ENCODE results near the gene MED9. TPM values are rescaled to one million over a fixed set of nuclear protein-coding genes. Genes with fewer than 3 reads are reported as not detected.

Gene MED9
- total and polyA plus RNA-seq, 2 of the 8 experiments (the other 6 are each of a cell fraction or from before 2014, with no cell fraction given), result 15.8 to 19.7 TPM

DNA sequence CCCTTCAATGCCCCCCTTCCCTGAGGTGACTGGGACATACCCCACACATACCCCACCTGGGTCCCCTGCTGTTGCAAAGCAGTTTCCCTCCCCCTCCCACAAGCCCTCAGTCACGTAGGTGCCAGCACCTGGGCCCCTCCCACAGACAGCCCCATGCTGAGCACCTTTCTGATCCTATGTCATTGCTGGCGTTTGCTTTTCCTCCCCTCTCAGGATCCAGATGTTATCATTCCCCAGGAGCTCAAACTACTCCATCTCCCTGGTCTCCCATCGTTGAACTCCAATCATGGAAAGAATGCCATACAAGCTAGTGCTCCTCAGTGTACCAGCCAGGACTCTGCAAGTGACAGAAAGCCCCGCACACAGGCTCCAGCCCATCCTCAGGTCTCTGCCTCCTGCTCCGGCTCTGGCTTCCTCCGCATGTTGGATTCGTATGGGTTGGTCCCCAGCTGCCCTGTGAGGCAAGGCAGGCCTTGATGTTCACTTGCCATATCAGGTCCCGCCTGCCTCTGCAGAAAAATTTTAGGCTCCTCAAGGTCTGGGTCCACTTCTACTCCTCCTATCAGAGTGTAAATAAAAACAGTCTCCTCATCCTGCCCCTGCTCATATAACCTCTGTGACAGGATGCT, 31.4 kb upstream of the MED9 start:
- Histone ChIP-seq H2BK20ac (ENCODE audit: low read length) (no peak overlapping the region), H3K27ac (ENCODE audit: low read depth, low read length) (no peak overlapping the region), H3K56ac (replicated peaks; ENCODE audit: insufficient read length, low read depth, low read length) (no peak overlapping the region), H3K27me3 (replicated peaks in 1 of 4; ENCODE audit: control insufficient read depth in 3 of 4, extremely low read depth in 1 of 4, insufficient read depth in 3 of 4, low read length in 3 of 4) (no peaks in the 10 kb centered on the region), H3K79me2 (ENCODE audit: control insufficient read depth in 1 of 2, insufficient read depth in 2 of 2, low read length in 2 of 2) (no peaks in the 10 kb centered on the region), H2AFZ (ENCODE audit: low read length) (no peak overlapping the region), H4K5ac (ENCODE audit: insufficient read length, low read depth, low read length) (no peak overlapping the region), H3K9ac (replicated peaks in 1 of 4; ENCODE audit: extremely low read depth in 1 of 4, low read depth in 3 of 4, low read length in 3 of 4) (no peak overlapping the region), H4K8ac (ENCODE audit: extremely low read depth, insufficient read depth, low read length) (no peak overlapping the region; the same call in 1 of the 2 replicates), H4K20me1 (replicated peaks in 1 of 2; ENCODE audit: control insufficient read depth in 1 of 2, insufficient read depth in 2 of 2, low read length in 2 of 2) (no peaks in the 10 kb centered on the region), H2BK12ac (ENCODE audit: low read depth, low read length) (no peak overlapping the region), H3K14ac (ENCODE audit: insufficient read length) (no peak overlapping the region), H2BK15ac (ENCODE audit: low read length) (no peak overlapping the region), H3K23ac (ENCODE audit: insufficient read length) (no peak overlapping the region), H2BK120ac (replicated peaks; ENCODE audit: low read depth, low read length) (no peak overlapping the region), H3K36me3 (ENCODE audit: control insufficient read depth in 2 of 4, insufficient read depth in 4 of 4, low read length in 3 of 4) (no peaks in the 10 kb centered on the region), H3K23me2 (ENCODE audit: low read depth, low read length) (no peaks in the 10 kb centered on the region), H3K18ac (ENCODE audit: extremely low read depth, low read length) (no peak overlapping the region), H3K4me1 (replicated peaks in 1 of 4; ENCODE audit: control insufficient read depth in 3 of 4, insufficient read depth in 4 of 4, low read length in 3 of 4) (peaks cover 0 to 6% (median 2%) of the 10 kb centered on the region in 4 experiments; a peak in 3 of 7 replicates), H4K91ac (replicated peaks; ENCODE audit: insufficient read length, low read length) (no peak overlapping the region), H3K4me2 (ENCODE audit: insufficient read depth in 1 of 2, low read depth in 2 of 2, low read length in 2 of 2) (no peak overlapping the region), H2BK5ac (ENCODE audit: low read depth, low read length) (no peak overlapping the region), H3K4me3 (ENCODE audit: extremely low read depth in 1 of 4, insufficient read depth in 2 of 4, low read depth in 3 of 4, low read length in 4 of 4) (no peak overlapping the region), H2AK5ac (ENCODE audit: low read depth, low read length) (no peak overlapping the region), H3K9me3 (ENCODE audit: insufficient read depth in 2 of 2, low read depth in 1 of 2, low read length in 1 of 2) (no peaks in the 10 kb centered on the region), H3K79me1 (ENCODE audit: low read depth, low read length) (no peaks in the 10 kb centered on the region), H3K4ac (replicated peaks; ENCODE audit: insufficient read length, low read depth, low read length) (no peak overlapping the region)
- WGBS, 2 experiments (ENCODE audit: extremely low coverage in 1 of 2, insufficient coverage in 1 of 2, insufficient read length in 1 of 2, insufficient replicate concordance in 2 of 2, low coverage in 1 of 2, low lambda C conversion rate in 2 of 2, missing lambda C conversion rate in 1 of 2), result 78% methylated on average over 8 of the region's 8 CpGs; no CpG with 5 or more reads in 1 of the 2 experiments
- TF ChIP-seq SAP30 (IDR thresholded peaks at IDR 0.05; ENCODE audit: insufficient read depth, insufficient replicate concordance, low read length), result no peak
- no peak for TF ChIP-seq CHD2 (IDR thresholded peaks at IDR 0.05; ENCODE audit: low read length)
- TF ChIP-seq EGR1 (IDR thresholded peaks at IDR 0.05; ENCODE audit: borderline replicate concordance, low read depth, low read length), result no peak
- no peak for TF ChIP-seq RFX5 (IDR thresholded peaks at IDR 0.05; ENCODE audit: borderline replicate concordance, low read depth, low read length)
- no peak for TF ChIP-seq EP300 (IDR thresholded peaks at IDR 0.05; ENCODE audit: borderline replicate concordance in 1 of 2, low read depth in 2 of 2, low read length in 2 of 2)
- TF ChIP-seq TAF1 (IDR thresholded peaks at IDR 0.05; ENCODE audit: low read depth, low read length), result no peak
- no peak for TF ChIP-seq SP2 (IDR thresholded peaks at IDR 0.05; ENCODE audit: low read length)
- CTCF ChIA-PET (ENCODE audit: partially characterized antibody), result interaction anchor here (0.8 to 3.7 kb wide), 6 partner anchors 8 to 91 kb away, joined by 4 to 12 read pairs (median 5); no protein-coding TSS in a partner anchor
- POLR2A ChIA-PET (ENCODE audit: partially characterized antibody), result no interaction called here
- FAIRE-seq, result no peak
- DNase-seq (ENCODE audit: low read depth in 1 of 2, low spot score in 2 of 2), result no peak
